Adrenal gland (tissue), 5 donors: ENCODE results near the gene ADAMTS17.

Source experiments
- POLR2A ChIP-seq, 2 donors: fragments of 450-650 bp; IDR thresholded peaks; one replicate each; pipeline ENCODE4 v1.6.1; 2017; ENCODE audit warnings: antibody characterized with exemption in 2 of 2, mild to moderate bottlenecking in 2 of 2, moderate library complexity in 1 of 2
- TF ChIP-seq, protein P1 (sequence below), 6 experiments: fragments of 450-650 bp in 4 of 6; fragments of 200-600 bp in 2 of 6; sonication (generic) in 1 of 6; IDR thresholded peaks; 1 replicate in 5 of 6; 2 replicates in 1 of 6; pipeline versions ENCODE4 v1.5.1 to v1.8.0; 2016 to 2021; ENCODE audit warnings: antibody characterized with exemption in 6 of 6, mild to moderate bottlenecking in 2 of 6, moderate library complexity in 1 of 6
- donor health status: DM: no; HTN: no; CAD: no.

GRCh38 chr15:100252359-100252758, 89.4 kb downstream of the ADAMTS17 start:
- TF ChIP-seq, protein P1, sequence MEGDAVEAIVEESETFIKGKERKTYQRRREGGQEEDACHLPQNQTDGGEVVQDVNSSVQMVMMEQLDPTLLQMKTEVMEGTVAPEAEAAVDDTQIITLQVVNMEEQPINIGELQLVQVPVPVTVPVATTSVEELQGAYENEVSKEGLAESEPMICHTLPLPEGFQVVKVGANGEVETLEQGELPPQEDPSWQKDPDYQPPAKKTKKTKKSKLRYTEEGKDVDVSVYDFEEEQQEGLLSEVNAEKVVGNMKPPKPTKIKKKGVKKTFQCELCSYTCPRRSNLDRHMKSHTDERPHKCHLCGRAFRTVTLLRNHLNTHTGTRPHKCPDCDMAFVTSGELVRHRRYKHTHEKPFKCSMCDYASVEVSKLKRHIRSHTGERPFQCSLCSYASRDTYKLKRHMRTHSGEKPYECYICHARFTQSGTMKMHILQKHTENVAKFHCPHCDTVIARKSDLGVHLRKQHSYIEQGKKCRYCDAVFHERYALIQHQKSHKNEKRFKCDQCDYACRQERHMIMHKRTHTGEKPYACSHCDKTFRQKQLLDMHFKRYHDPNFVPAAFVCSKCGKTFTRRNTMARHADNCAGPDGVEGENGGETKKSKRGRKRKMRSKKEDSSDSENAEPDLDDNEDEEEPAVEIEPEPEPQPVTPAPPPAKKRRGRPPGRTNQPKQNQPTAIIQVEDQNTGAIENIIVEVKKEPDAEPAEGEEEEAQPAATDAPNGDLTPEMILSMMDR (IDR thresholded peaks at IDR 0.05), result no peak
- TF ChIP-seq POLR2A (IDR thresholded peaks at IDR 0.05), result no peak
